Neural progenitor cell (in vitro differentiated cells): ENCODE data around the gene CRLF2. TPM values are rescaled to one million over a fixed set of nuclear protein-coding genes. Genes with fewer than 3 reads are reported as not detected.
"Not testable (repeated sequence)": the region's sequence is repeated elsewhere in the genome, so short reads cannot be mapped to it uniquely, and the experiment has no call there.

Source experiments
- DNase-seq: peaks from one replicate; pipeline ENCODE4 v3.0.0-alpha.2; 2016; ENCODE audit warnings: low spot score
- H2AFZ ChIP-seq: fragments of 200-600 bp; sonication (generic); replicated peaks from 2 replicates; pipeline ENCODE4 v1.6.1; 2016; ENCODE audit warnings: antibody characterized with exemption
- H3F3A ChIP-seq: fragments of 200-600 bp; sonication (generic); 2 replicates; pipeline ENCODE4 v1.6.1; 2016; ENCODE audit warnings: antibody characterized with exemption, low read depth
- H3K27ac ChIP-seq: fragments of 200-600 bp; sonication (generic); 2 replicates; pipeline ENCODE4 v1.5.1; 2016; ENCODE audit warnings: mild to moderate bottlenecking
- H3K27me3 ChIP-seq: fragments of 200-600 bp; sonication (generic); 2 replicates; pipeline ENCODE4 v1.6.1; 2016; ENCODE audit warnings: mild to moderate bottlenecking, moderate library complexity
- H3K36me3 ChIP-seq: fragments of 200-600 bp; sonication (generic); 2 replicates; pipeline ENCODE4 v1.5.1; 2016
- H3K4me1 ChIP-seq: fragments of 200-600 bp; sonication (generic); 2 replicates; pipeline ENCODE4 v1.6.1; 2016; ENCODE audit warnings: mixed run types
- H3K4me2 ChIP-seq: fragments of 200-600 bp; sonication (generic); 2 replicates; pipeline ENCODE4 v1.6.1; 2016
- H3K4me3 ChIP-seq: fragments of 200-600 bp; sonication (generic); 2 replicates; pipeline ENCODE4 v1.5.1; 2016
- H3K79me2 ChIP-seq: fragments of 200-600 bp; sonication (generic); 2 replicates; pipeline ENCODE4 v1.6.1; 2016; ENCODE audit warnings: low read depth
- H3K9ac ChIP-seq: fragments of 200-600 bp; sonication (generic); 2 replicates; pipeline ENCODE4 v1.6.1; 2016
- H3K9me3 ChIP-seq: fragments of 200-600 bp; sonication (generic); 2 replicates; pipeline ENCODE4 v1.5.1; 2016; ENCODE audit warnings: low read depth
- H4K20me1 ChIP-seq: fragments of 200-600 bp; sonication (generic); 2 replicates; pipeline ENCODE4 v1.6.1; 2016; ENCODE audit warnings: low read depth
- H3K27ac Mint-ChIP-seq: 3 replicates; pipeline ENCODE4 v1.8.0; 2021; ENCODE audit warnings: mixed read lengths
- H3K27me3 Mint-ChIP-seq: 2 replicates; pipeline ENCODE4 v1.8.0; 2022; ENCODE audit warnings: low read depth, mild to moderate bottlenecking, inconsistent platforms, moderate library complexity, mixed read lengths; ENCODE audit not compliant: insufficient read depth
- H3K36me3 Mint-ChIP-seq: 3 replicates; pipeline ENCODE4 v1.8.0; 2021; ENCODE audit warnings: mixed read lengths
- H3K4me1 Mint-ChIP-seq: 3 replicates; pipeline ENCODE4 v1.8.0; 2021; ENCODE audit warnings: mixed read lengths
- H3K4me3 Mint-ChIP-seq: 3 replicates; pipeline ENCODE4 v1.8.0; 2021; ENCODE audit warnings: mild to moderate bottlenecking, moderate library complexity, mixed read lengths
- H3K9me3 Mint-ChIP-seq: 3 replicates; pipeline ENCODE4 v1.8.0; 2020; ENCODE audit warnings: mixed read lengths
- EZH2 ChIP-seq: fragments of 200-600 bp; sonication (generic); IDR thresholded peaks from 2 replicates; pipeline ENCODE4 v1.6.1; 2017; ENCODE audit warnings: antibody characterized with exemption, mild to moderate bottlenecking, moderate library complexity
- EZH2phosphoT487 ChIP-seq: fragments of 200-600 bp; sonication (generic); IDR thresholded peaks from 2 replicates; pipeline ENCODE4 v1.6.1; 2017; ENCODE audit warnings: antibody characterized with exemption
- total RNA-seq: library from RNA; depleted of rRNA; stranded (reverse); fragments of >200 nt; gene quantifications from 2 replicates; pipeline ENCODE4 v1.2.3, GENCODE V29; 2015; ENCODE audit warnings: low replicate concordance
- TF ChIP-seq, protein P1 (sequence below): fragments of 200-600 bp; sonication (generic); IDR thresholded peaks from 2 replicates; pipeline ENCODE4 v1.5.1; 2017; ENCODE audit warnings: antibody characterized with exemption, mild to moderate bottlenecking

Gene CRLF2
- total RNA-seq, 1 donor from 2014 or later = not detected

GRCh38 chrX:1178580-1179057, 33.8 kb downstream of the CRLF2 start:
- no peak overlapping the region for H3K4me3 Mint-ChIP-seq
- Histone ChIP-seq H3K27me3 (no peaks in the 10 kb centered on the region), H3F3A (peaks cover 24% of the 10 kb centered on the region), H3K27ac (peak overlapping the region; percentile 32), H3K4me2 (peak overlapping the region; percentile 52), H3K9me3 (no peaks in the 10 kb centered on the region), H3K9ac (no peak overlapping the region), H3K4me1 (peaks cover 6% of the 10 kb centered on the region), H4K20me1 (no peaks in the 10 kb centered on the region), H3K4me3 (no peak overlapping the region), H2AFZ (peak overlapping the region; percentile 95), H3K36me3 (no peaks in the 10 kb centered on the region), H3K79me2 (no peaks in the 10 kb centered on the region)
- TF ChIP-seq, protein P1, sequence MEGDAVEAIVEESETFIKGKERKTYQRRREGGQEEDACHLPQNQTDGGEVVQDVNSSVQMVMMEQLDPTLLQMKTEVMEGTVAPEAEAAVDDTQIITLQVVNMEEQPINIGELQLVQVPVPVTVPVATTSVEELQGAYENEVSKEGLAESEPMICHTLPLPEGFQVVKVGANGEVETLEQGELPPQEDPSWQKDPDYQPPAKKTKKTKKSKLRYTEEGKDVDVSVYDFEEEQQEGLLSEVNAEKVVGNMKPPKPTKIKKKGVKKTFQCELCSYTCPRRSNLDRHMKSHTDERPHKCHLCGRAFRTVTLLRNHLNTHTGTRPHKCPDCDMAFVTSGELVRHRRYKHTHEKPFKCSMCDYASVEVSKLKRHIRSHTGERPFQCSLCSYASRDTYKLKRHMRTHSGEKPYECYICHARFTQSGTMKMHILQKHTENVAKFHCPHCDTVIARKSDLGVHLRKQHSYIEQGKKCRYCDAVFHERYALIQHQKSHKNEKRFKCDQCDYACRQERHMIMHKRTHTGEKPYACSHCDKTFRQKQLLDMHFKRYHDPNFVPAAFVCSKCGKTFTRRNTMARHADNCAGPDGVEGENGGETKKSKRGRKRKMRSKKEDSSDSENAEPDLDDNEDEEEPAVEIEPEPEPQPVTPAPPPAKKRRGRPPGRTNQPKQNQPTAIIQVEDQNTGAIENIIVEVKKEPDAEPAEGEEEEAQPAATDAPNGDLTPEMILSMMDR = no peak
- TF ChIP-seq EZH2 = no peak
- no peak for TF ChIP-seq EZH2phosphoT487
- no peaks in the 10 kb centered on the region for H3K9me3 Mint-ChIP-seq
- no peaks in the 10 kb centered on the region for H3K36me3 Mint-ChIP-seq
- H3K27me3 Mint-ChIP-seq = peaks cover 10% of the 10 kb centered on the region
- DNase-seq = peak; percentile 39
- peaks cover 6% of the 10 kb centered on the region for H3K4me1 Mint-ChIP-seq
- H3K27ac Mint-ChIP-seq = peak overlapping the region; percentile 39

GRCh38 chrX:1176531-1177320, 35.7 kb downstream of the CRLF2 start:
- not testable (repeated sequence) for H3K9ac ChIP-seq, H3K4me1 Mint-ChIP-seq, H4K20me1 ChIP-seq, H3K36me3 Mint-ChIP-seq, H3K4me3 ChIP-seq, H3K9me3 ChIP-seq, H3K4me2 ChIP-seq, H3K36me3 ChIP-seq, H3K4me3 Mint-ChIP-seq, H3K79me2 ChIP-seq, H3K9me3 Mint-ChIP-seq, H3K27me3 ChIP-seq, H2AFZ ChIP-seq
- peaks cover 12% of the 10 kb centered on the region for H3K27me3 Mint-ChIP-seq
- H3K27ac Mint-ChIP-seq = peak overlapping the region; percentile 9
- Histone ChIP-seq H3K4me1 (peaks cover 12% of the 10 kb centered on the region), H3F3A (peaks cover 24% of the 10 kb centered on the region), H3K27ac (peak overlapping the region; percentile 37)
- peak; percentile 31 for DNase-seq

DNA sequence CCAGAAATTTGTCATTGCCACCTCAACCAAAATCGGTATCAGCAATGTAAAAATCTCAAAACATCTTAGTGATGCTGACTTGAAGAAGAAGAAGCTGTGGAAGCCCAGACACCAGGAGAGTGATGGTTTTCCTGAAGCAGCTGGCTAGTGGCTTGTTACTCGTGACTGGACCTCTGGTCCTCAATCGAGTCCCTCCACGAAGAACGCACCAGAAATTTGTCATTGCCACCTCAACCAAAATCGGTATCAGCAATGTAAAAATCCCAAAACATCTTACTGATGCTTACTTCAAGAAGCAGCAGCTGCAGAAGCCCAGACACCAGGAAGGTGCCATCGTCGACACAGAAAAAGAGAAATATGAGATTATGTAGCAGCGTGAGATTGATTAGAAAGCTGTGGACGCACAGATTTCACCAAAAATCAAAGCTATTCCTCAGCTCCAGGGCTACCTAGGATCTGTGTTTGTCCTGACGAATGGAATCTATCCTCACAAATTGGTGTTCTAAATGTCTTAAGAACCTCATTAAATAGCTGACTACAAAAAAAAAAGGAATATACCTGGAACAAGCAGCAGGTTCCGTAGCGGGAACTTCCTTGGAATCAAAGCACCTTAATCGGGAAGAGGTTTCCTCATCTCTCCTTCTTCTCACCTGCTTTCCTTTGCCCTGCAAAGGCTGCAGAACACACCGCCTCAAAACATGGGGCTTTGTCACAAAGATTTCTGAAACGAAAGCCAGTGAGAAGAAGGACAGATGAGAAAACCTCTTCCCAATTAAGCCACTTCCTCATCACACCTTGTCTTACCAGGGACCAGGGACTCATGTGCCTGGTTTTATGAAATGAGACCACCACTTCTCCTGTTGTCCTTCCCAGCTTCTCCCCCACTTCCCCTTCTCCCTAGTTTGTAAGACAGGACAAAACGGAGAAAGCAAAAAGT, 37.6 kb downstream of the CRLF2 start:
- H3K27ac ChIP-seq, H3K9me3 Mint-ChIP-seq, H4K20me1 ChIP-seq, H3K36me3 ChIP-seq, H2AFZ ChIP-seq, H3K27me3 ChIP-seq, H3K9ac ChIP-seq, H3K79me2 ChIP-seq, H3K9me3 ChIP-seq, H3K4me2 ChIP-seq, H3K4me3 ChIP-seq, H3K27ac Mint-ChIP-seq, DNase-seq, H3K36me3 Mint-ChIP-seq, H3K4me3 Mint-ChIP-seq: not testable (repeated sequence)
- Mint-ChIP-seq H3K27me3 (peaks cover 17% of the 10 kb centered on the region), H3K4me1 (peaks cover 13% of the 10 kb centered on the region)
- Histone ChIP-seq H3F3A (peaks cover 27% of the 10 kb centered on the region), H3K4me1 (peaks cover 20% of the 10 kb centered on the region)

DNA sequence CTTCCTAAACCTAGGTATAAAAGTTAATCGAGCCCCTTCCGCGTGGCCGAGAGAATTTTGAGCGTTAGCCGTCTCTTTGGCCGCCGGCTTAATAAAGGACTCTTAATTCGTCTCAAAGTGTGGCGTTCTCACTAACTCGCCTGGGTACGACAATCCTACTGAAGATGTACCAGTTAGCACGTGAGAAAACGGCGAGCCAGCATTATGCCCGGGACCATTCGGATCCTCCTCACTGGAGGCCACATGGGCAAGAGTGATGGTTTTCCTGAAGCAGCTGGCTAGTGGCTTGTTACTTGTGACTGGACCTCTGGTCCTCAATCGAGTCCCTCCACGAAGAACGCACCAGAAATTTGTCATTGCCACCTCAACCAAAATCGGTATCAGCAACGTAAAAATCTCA, 39.0 kb downstream of the CRLF2 start:
- not testable (repeated sequence) for H3K36me3 ChIP-seq, H3K9ac ChIP-seq, H3K27ac ChIP-seq, H3K9me3 Mint-ChIP-seq, DNase-seq, H3K79me2 ChIP-seq, H3K4me2 ChIP-seq, H3K27ac Mint-ChIP-seq, H3K4me3 ChIP-seq, H3K9me3 ChIP-seq, H3K4me1 Mint-ChIP-seq, H4K20me1 ChIP-seq, H2AFZ ChIP-seq, H3K27me3 ChIP-seq, H3K4me3 Mint-ChIP-seq, H3K36me3 Mint-ChIP-seq
- H3K27me3 Mint-ChIP-seq = peaks cover 21% of the 10 kb centered on the region
- peaks cover 14% of the 10 kb centered on the region for H3K4me1 ChIP-seq
- peaks cover 21% of the 10 kb centered on the region for H3F3A ChIP-seq
